PC-9 (cell line): ENCODE results near the gene PLEKHA5.

Experiments used
- EZH2 ChIP-seq: fragments of 200-600 bp; sonication (generic); IDR thresholded peaks from 2 replicates; pipeline ENCODE4 v1.8.0; 2017; ENCODE audit warnings: antibody characterized with exemption, low read depth
- TF ChIP-seq, protein P1 (sequence below): fragments of 200-600 bp; sonication (generic); conservative IDR thresholded peaks from 2 replicates; pipeline ENCODE4 v1.6.1; 2017; ENCODE audit warnings: mixed run types, antibody characterized with exemption, mild to moderate bottlenecking, moderate library complexity

DNA sequence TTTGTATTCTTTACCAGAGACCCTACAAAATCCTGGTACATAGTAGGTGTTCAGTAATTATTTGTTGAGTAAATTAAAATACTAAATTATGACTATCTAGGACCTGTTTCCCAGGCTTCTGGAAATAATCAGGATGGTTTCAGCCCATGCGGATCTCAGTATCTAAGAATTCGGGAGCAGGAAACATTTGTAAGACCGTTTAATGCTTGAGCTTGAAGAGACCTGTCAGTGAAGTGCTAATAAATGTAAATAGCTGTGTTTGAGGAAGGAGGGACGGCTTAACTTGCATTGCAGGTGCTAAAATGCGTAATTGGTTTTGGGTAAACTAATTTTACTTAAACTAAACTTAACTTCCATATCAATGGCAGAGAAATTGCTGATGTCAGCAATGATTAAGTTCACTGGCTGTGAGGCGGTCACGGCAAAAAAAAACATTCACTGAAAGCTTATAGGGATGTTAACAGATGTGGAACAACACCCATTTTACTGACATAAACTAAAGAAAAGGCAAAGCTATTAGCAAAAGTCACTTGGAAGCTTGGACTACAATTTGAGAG is 281.2 kb downstream of the PLEKHA5 start:
- TF ChIP-seq, protein P1, sequence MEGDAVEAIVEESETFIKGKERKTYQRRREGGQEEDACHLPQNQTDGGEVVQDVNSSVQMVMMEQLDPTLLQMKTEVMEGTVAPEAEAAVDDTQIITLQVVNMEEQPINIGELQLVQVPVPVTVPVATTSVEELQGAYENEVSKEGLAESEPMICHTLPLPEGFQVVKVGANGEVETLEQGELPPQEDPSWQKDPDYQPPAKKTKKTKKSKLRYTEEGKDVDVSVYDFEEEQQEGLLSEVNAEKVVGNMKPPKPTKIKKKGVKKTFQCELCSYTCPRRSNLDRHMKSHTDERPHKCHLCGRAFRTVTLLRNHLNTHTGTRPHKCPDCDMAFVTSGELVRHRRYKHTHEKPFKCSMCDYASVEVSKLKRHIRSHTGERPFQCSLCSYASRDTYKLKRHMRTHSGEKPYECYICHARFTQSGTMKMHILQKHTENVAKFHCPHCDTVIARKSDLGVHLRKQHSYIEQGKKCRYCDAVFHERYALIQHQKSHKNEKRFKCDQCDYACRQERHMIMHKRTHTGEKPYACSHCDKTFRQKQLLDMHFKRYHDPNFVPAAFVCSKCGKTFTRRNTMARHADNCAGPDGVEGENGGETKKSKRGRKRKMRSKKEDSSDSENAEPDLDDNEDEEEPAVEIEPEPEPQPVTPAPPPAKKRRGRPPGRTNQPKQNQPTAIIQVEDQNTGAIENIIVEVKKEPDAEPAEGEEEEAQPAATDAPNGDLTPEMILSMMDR, result no peak
- no peak for TF ChIP-seq EZH2
